Spleen (tissue), 11 donors: ENCODE data around the gene GTPBP1. TPM values are rescaled to one million over a fixed set of nuclear protein-coding genes. Genes with fewer than 3 reads are reported as not detected.

Experiments used
- DNase-seq: peaks from one replicate; pipeline ENCODE4 v3.0.0-alpha.2; 2020
- H3K27ac ChIP-seq, 8 donors: fragments of 200-600 bp; sonication (generic) in 7 of 8; 1 replicate in 4 of 8; 2 replicates in 4 of 8; pipeline versions ENCODE4 v1.5.0 to v1.8.0; 2016 to 2021; ENCODE audit warnings: inconsistent platforms in 4 of 8, mild to moderate bottlenecking in 4 of 8, moderate library complexity in 1 of 8
- H3K27me3 ChIP-seq, 7 donors: fragments of 200-600 bp; sonication (generic) in 6 of 7; replicated peaks in 1 of 7; 1 replicate in 4 of 7; 2 replicates in 3 of 7; pipeline versions ENCODE4 v1.5.0 to v1.8.0; 2016 to 2021; ENCODE audit warnings: inconsistent platforms in 3 of 7, mild to moderate bottlenecking in 1 of 7
- H3K36me3 ChIP-seq, 6 donors: fragments of 200-600 bp; sonication (generic) in 5 of 6; 1 replicate in 4 of 6; 2 replicates in 2 of 6; pipeline versions ENCODE4 v1.5.0 to v1.8.0; 2016 to 2021; ENCODE audit warnings: inconsistent platforms in 2 of 6
- H3K4me1 ChIP-seq, 6 donors: fragments of 200-600 bp; sonication (generic) in 5 of 6; 1 replicate in 3 of 6; 2 replicates in 3 of 6; pipeline versions ENCODE4 v1.5.0 to v1.8.0; 2016 to 2021; ENCODE audit warnings: inconsistent platforms in 3 of 6
- H3K4me3 ChIP-seq, 8 donors: fragments of 200-600 bp; sonication (generic) in 7 of 8; 1 replicate in 4 of 8; 2 replicates in 4 of 8; pipeline versions ENCODE4 v1.5.0 to v1.8.0; 2016 to 2021; ENCODE audit warnings: inconsistent platforms in 4 of 8, mild to moderate bottlenecking in 4 of 8, moderate library complexity in 2 of 8
- H3K9me3 ChIP-seq, 8 donors: fragments of 200-600 bp; sonication (generic) in 7 of 8; 1 replicate in 4 of 8; 2 replicates in 4 of 8; pipeline versions ENCODE4 v1.5.0 to v1.8.0; 2016 to 2021; ENCODE audit warnings: inconsistent platforms in 4 of 8
- CTCF ChIP-seq, 11 experiments: fragments of 200-600 bp in 7 of 11; fragments of 450-650 bp in 4 of 11; sonication (generic) in 4 of 11; IDR thresholded peaks in 8 of 11; conservative IDR thresholded peaks in 3 of 11; 1 replicate in 7 of 11; 2 replicates in 4 of 11; pipeline versions ENCODE4 v1.4.0 to v1.8.0; 2016 to 2021; ENCODE audit warnings: antibody characterized with exemption in 11 of 11, inconsistent platforms in 4 of 11, mild to moderate bottlenecking in 1 of 11
- POLR2A ChIP-seq, 3 donors: fragments of 450-650 bp; IDR thresholded peaks; one replicate each; pipeline ENCODE4 v1.5.1; 2017; ENCODE audit warnings: antibody characterized with exemption in 3 of 3, mild to moderate bottlenecking in 1 of 3
- POLR2AphosphoS5 ChIP-seq, 3 donors: sonication (generic); formaldehyde crosslinking; IDR thresholded peaks; one replicate each; pipeline ENCODE4 v1.5.1; 2017; ENCODE audit warnings: antibody characterized with exemption in 3 of 3
- WGBS, 5 donors: extraction: QIAGEN DNeasy Blood & Tissue Kit in 3 of 5; methylation state at CpG; one replicate each; pipeline versions ENCODE4 v1.1.5 to v1.1.7; 2013 to 2018; 5-methylcytosine and 5-hydroxymethylcytosine counted together
- intact Hi-C: fragments of 100-400 bp; cut with DNase I; formaldehyde crosslinking; loops from one replicate; pipeline ENCODE4 v1.15.0; 2023; ENCODE audit warnings: low total_unique reads
- polyA plus RNA-seq, 3 donors: library from polyadenylated mRNA; stranded (reverse); fragments of 200-250 nt; gene quantifications; one replicate each; pipeline ENCODE4 v1.2.1, GENCODE V29; 2013
- total RNA-seq, 7 donors: library from RNA; depleted of rRNA in 3 of 7; stranded (reverse); fragments of >200 nt in 3 of 7; fragmentation: NEBNext Ultra II Directional in 4 of 7; extraction: Animal tissue kit (Norgen Biotek cat#: 25700) in 4 of 7; gene quantifications; one replicate each; pipeline versions ENCODE4 v1.1.0 to v1.2.1, GENCODE V29; 2016 to 2021
- donor health status: healthy with polysubstance abuse.
- donor health status: DM: no; HTN: no; CAD: no; lungs with moderate emphysema.
- donor health status: DM: no; HTN: no; CAD: no.
- donor health status: Bipolar disorder and iron deficiency.
- donor health status: healthy.
- donor health status: DM: no; HTN: no; CAD: no.
- donor health status: DM: yes; HTN: yes; CAD: no.

Gene GTPBP1
- total and polyA plus RNA-seq, 10 donors = 9.7 to 134 (median 91.3) TPM

GRCh38 chr22:38737302-38738060 is 31.7 kb downstream of the GTPBP1 start:
- DNase-seq = peak; percentile 61
- intact Hi-C loops = no loop called here
- Histone ChIP-seq H3K4me1 (peaks cover 5 to 92% (median 37%) of the 10 kb centered on the region in 6 donors), H3K4me3 (no peak overlapping the region), H3K9me3 (no peaks in the 10 kb centered on the region), H3K36me3 (peaks cover 17 to 100% (median 90%) of the 10 kb centered on the region in 6 donors), H3K27ac (peak overlapping the region in 3 of 8 donors; percentile 13 to 56 (median 31)), H3K27me3 (no peaks in the 10 kb centered on the region)
- TF ChIP-seq CTCF (IDR thresholded peaks at IDR 0.05 in 8 of 11, conservative IDR thresholded peaks at IDR 0.05 in 3 of 11) (no peak), POLR2AphosphoS5 (IDR thresholded peaks at IDR 0.05) (peak in 2 of 3 donors; percentile 28 to 76), POLR2A (IDR thresholded peaks at IDR 0.05) (no peak)
- WGBS, 5 donors = 71 to 81% (median 75%) methylated on average over 21 of the region's 21 CpGs

GRCh38 chr22:38738475-38739070 is 32.8 kb downstream of the GTPBP1 start:
- 87 to 98% (median 94%) methylated on average over 11 to 18 of the region's 18 CpGs for WGBS, 5 donors

GRCh38 chr22:38739300-38740055 is 33.7 kb downstream of the GTPBP1 start:
- peaks cover 25 to 100% (median 100%) of the 10 kb centered on the region in 6 donors for H3K36me3 ChIP-seq
- H3K4me1 ChIP-seq = peaks cover 0 to 75% (median 23%) of the 10 kb centered on the region in 6 donors
- no peak for DNase-seq
- H3K9me3 ChIP-seq = no peaks in the 10 kb centered on the region
- H3K27me3 ChIP-seq = no peaks in the 10 kb centered on the region
- intact Hi-C loops = no loop called here
- peak overlapping the region in 5 of 8 donors; percentile 30 to 56 (median 42) for H3K27ac ChIP-seq
- 89 to 95% (median 93%) methylated on average over 15 to 20 of the region's 20 CpGs for WGBS, 5 donors
- H3K4me3 ChIP-seq = no peak overlapping the region
- no peak for TF ChIP-seq CTCF (IDR thresholded peaks at IDR 0.05 in 8 of 11, conservative IDR thresholded peaks at IDR 0.05 in 3 of 11)
- peak; percentile 41 to 78 (median 51) for TF ChIP-seq POLR2AphosphoS5 (IDR thresholded peaks at IDR 0.05)
- TF ChIP-seq POLR2A (IDR thresholded peaks at IDR 0.05) = no peak

More at GRCh38 chr22:38738475-38739070, 32.8 kb downstream of the GTPBP1 start:
- no peaks in the 10 kb centered on the region for H3K27me3 ChIP-seq
- H3K36me3 ChIP-seq = peaks cover 25 to 100% (median 97%) of the 10 kb centered on the region in 6 donors
- intact Hi-C loops = no loop called here
- peak; percentile 68 for DNase-seq
- H3K9me3 ChIP-seq = no peaks in the 10 kb centered on the region
- peaks cover 0 to 81% (median 28%) of the 10 kb centered on the region in 6 donors for H3K4me1 ChIP-seq
- TF ChIP-seq POLR2AphosphoS5 (IDR thresholded peaks at IDR 0.05) = peak in 2 of 3 donors; percentile 2 to 59
- TF ChIP-seq POLR2A (IDR thresholded peaks at IDR 0.05) = no peak
- no peak for TF ChIP-seq CTCF (IDR thresholded peaks at IDR 0.05 in 8 of 11, conservative IDR thresholded peaks at IDR 0.05 in 3 of 11)
- no peak overlapping the region for H3K4me3 ChIP-seq
- peak overlapping the region in 3 of 8 donors; percentile 13 to 56 (median 31) for H3K27ac ChIP-seq
